ENCODE data around the gene SBF2.

SBF2 gene

DNA sequence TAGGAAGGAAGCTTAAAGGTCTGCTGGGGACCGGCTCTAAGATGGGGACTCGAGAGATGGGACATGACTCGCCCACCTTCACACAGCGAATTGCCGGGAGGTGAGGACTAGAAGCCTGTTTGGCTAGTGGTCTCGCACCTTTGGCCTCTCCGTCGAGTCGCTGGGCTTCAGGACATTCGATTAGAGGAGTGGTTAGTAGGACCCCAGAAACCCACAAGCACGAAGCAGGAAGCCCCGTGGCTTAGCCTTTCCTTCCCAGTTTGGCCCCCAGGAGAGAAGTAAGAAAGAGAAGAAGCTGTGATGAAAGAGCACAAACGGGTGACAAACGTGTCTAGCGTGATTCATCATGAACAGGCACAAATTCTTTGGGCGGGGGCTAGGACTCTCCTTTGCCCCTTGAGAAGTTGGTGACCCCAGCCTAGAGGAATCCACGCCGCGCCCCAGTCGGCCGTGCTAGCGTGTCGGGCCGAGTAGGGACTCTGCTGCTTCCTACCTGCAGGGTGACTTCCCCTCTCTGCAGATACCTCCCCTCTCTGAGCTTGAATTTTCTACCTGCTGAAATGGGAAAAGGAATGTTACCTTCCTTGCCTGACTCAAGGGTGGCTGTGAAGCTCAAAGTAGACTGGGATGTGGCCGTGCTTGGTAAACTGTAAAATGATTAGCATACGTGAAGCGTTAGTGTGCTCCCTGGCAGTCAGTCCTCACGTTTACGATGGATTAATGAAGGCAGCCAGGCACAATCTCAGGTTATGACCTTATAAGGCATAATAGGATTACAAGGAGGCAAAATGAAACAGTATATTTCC, 9.7 kb upstream of the SBF2 start:
- no peaks in the 10 kb centered on the region for H3K36me3 ChIP-seq (ENCODE audit: low read length)
- H3K9ac ChIP-seq (ENCODE audit: low read length), result 0 out of 2 replicates have a peak overlapping the region, but pooled peaks have one; percentile 18
- peak overlapping the region; percentile 52 for H3K4me2 ChIP-seq (ENCODE audit: low read depth, low read length, poor library complexity, severe bottlenecking)
- no peaks in the 10 kb centered on the region for H4K20me1 ChIP-seq (ENCODE audit: low read depth, low read length)
- no peaks in the 10 kb centered on the region for H3K9me3 ChIP-seq (ENCODE audit: insufficient read depth, low read length)
- H3K9me2 ChIP-seq (replicated peaks; ENCODE audit: insufficient read depth, low read length), result no peaks in the 10 kb centered on the region
- no peak overlapping the region for H3K27ac ChIP-seq (ENCODE audit: low read depth, low read length)
- no peak for TF ChIP-seq EZH2phosphoT487 (conservative IDR thresholded peaks at IDR 0.05; ENCODE audit: low read length)
- TF ChIP-seq, protein P1, sequence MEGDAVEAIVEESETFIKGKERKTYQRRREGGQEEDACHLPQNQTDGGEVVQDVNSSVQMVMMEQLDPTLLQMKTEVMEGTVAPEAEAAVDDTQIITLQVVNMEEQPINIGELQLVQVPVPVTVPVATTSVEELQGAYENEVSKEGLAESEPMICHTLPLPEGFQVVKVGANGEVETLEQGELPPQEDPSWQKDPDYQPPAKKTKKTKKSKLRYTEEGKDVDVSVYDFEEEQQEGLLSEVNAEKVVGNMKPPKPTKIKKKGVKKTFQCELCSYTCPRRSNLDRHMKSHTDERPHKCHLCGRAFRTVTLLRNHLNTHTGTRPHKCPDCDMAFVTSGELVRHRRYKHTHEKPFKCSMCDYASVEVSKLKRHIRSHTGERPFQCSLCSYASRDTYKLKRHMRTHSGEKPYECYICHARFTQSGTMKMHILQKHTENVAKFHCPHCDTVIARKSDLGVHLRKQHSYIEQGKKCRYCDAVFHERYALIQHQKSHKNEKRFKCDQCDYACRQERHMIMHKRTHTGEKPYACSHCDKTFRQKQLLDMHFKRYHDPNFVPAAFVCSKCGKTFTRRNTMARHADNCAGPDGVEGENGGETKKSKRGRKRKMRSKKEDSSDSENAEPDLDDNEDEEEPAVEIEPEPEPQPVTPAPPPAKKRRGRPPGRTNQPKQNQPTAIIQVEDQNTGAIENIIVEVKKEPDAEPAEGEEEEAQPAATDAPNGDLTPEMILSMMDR (IDR thresholded peaks at IDR 0.05; ENCODE audit: insufficient read depth, low read length, poor library complexity, severe bottlenecking), result no peak
- no peak overlapping the region for H2AFZ ChIP-seq (ENCODE audit: low read depth, low read length, severe bottlenecking)
- no peaks in the 10 kb centered on the region for H3F3A ChIP-seq (ENCODE audit: insufficient read depth)
- H3K27me3 ChIP-seq (ENCODE audit: low read length), result no peaks in the 10 kb centered on the region
- H3K4me3 ChIP-seq (ENCODE audit: insufficient read depth, low read length, poor library complexity, severe bottlenecking), result no peak overlapping the region
- H3K79me2 ChIP-seq (ENCODE audit: insufficient read depth, low read length), result no peaks in the 10 kb centered on the region

DNA sequence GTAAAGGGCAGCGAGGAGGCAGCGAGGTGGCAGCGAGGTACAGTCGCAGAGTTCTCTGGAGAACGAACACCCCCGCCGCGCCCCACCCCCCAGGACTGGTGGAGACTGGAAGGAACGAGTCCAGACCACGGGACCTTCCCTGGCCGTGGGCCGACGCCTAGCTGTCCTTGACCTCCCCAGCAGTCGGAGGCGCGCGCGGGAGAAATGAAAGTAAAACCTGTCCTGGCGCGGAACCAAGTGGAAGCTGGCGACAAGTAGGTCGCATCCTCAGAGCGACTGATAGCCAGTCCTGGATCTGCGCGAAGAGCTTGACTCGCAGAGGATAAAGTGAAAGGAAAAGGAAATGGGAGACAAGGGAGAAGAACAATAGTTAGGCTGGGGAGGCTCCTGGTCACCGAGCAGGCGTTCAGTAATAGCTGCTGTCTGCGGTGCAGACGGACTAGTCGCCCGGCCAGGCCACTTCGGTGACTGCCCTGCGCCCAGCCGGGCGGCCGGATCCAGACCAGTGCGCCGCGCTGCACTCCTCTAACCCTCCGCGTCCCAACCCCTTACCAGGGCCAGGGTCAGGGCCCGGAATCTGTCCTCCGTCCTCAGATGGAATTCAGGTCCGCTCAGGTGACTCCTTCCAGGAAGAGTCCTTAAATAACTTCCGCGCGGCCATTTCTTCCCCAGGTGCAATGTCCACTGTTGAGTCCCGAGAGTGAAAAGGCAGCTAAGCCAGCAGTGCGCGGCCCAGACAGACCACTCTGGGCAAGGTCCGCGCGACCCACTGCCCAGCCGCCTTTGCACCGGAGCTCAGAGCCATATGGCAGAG, 8.9 kb upstream of the SBF2 start:
- Histone ChIP-seq H3K9me3 (ENCODE audit: insufficient read depth, low read length) (no peaks in the 10 kb centered on the region), H2AFZ (ENCODE audit: low read depth, low read length, severe bottlenecking) (peak overlapping the region; percentile 31), H3K4me2 (ENCODE audit: low read depth, low read length, poor library complexity, severe bottlenecking) (peak overlapping the region; percentile 52), H3K9me2 (replicated peaks; ENCODE audit: insufficient read depth, low read length) (no peaks in the 10 kb centered on the region), H3K27ac (ENCODE audit: low read depth, low read length) (no peak overlapping the region), H3F3A (ENCODE audit: insufficient read depth) (no peaks in the 10 kb centered on the region), H3K27me3 (ENCODE audit: low read length) (no peaks in the 10 kb centered on the region), H3K4me3 (ENCODE audit: insufficient read depth, low read length, poor library complexity, severe bottlenecking) (peak overlapping the region; percentile 26), H3K79me2 (ENCODE audit: insufficient read depth, low read length) (no peaks in the 10 kb centered on the region), H4K20me1 (ENCODE audit: low read depth, low read length) (no peaks in the 10 kb centered on the region), H3K36me3 (ENCODE audit: low read length) (no peaks in the 10 kb centered on the region), H3K9ac (ENCODE audit: low read length) (peak overlapping the region; percentile 18; the same call in 1 of the 2 replicates)
- peak; percentile 86; the same call in 1 of the 2 replicates for TF ChIP-seq EZH2phosphoT487 (conservative IDR thresholded peaks at IDR 0.05; ENCODE audit: low read length)
- TF ChIP-seq, protein P1 (IDR thresholded peaks at IDR 0.05; ENCODE audit: insufficient read depth, low read length, poor library complexity, severe bottlenecking), result no peak

DNA sequence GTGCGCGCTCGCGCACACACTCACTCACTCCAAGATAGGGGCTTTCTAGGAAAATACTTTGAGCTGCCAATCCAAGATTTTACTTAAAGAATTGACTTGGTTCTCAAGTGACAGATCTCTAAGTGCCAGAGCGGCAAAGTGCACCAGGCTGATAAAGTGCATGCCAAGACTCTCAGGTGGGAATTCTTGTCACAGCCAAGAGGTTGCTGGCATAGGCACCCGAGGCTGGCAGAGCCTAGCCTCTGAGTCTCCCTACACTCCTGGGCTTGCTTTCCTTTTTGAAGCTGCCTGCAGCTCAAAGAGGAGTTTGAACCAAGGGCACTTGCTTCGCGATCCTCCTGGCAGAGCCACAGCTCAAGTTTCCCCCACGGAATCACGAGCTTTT, 8.3 kb upstream of the SBF2 start:
- H3K4me2 ChIP-seq (ENCODE audit: low read depth, low read length, poor library complexity, severe bottlenecking), result peak overlapping the region; percentile 52
- TF ChIP-seq, protein P1 (IDR thresholded peaks at IDR 0.05; ENCODE audit: insufficient read depth, low read length, poor library complexity, severe bottlenecking), result no peak
- no peak for TF ChIP-seq EZH2phosphoT487 (conservative IDR thresholded peaks at IDR 0.05; ENCODE audit: low read length)
- H3K9me2 ChIP-seq (replicated peaks; ENCODE audit: insufficient read depth, low read length), result no peaks in the 10 kb centered on the region
- peak overlapping the region; percentile 26 for H3K4me3 ChIP-seq (ENCODE audit: insufficient read depth, low read length, poor library complexity, severe bottlenecking)
- no peaks in the 10 kb centered on the region for H4K20me1 ChIP-seq (ENCODE audit: low read depth, low read length)
- no peaks in the 10 kb centered on the region for H3K36me3 ChIP-seq (ENCODE audit: low read length)
- peak overlapping the region; percentile 18; the same call in 1 of the 2 replicates for H3K9ac ChIP-seq (ENCODE audit: low read length)
- H3K27ac ChIP-seq (ENCODE audit: low read depth, low read length), result no peak overlapping the region
- H3K79me2 ChIP-seq (ENCODE audit: insufficient read depth, low read length), result no peaks in the 10 kb centered on the region
- H3K27me3 ChIP-seq (ENCODE audit: low read length), result no peaks in the 10 kb centered on the region
- no peaks in the 10 kb centered on the region for H3F3A ChIP-seq (ENCODE audit: insufficient read depth)
- peak overlapping the region; percentile 31 for H2AFZ ChIP-seq (ENCODE audit: low read depth, low read length, severe bottlenecking)
- H3K9me3 ChIP-seq (ENCODE audit: insufficient read depth, low read length), result no peaks in the 10 kb centered on the region

All from SU-DHL-6 (cell line).